ENCODE results near the gene RARA.

RARA gene

DNA sequence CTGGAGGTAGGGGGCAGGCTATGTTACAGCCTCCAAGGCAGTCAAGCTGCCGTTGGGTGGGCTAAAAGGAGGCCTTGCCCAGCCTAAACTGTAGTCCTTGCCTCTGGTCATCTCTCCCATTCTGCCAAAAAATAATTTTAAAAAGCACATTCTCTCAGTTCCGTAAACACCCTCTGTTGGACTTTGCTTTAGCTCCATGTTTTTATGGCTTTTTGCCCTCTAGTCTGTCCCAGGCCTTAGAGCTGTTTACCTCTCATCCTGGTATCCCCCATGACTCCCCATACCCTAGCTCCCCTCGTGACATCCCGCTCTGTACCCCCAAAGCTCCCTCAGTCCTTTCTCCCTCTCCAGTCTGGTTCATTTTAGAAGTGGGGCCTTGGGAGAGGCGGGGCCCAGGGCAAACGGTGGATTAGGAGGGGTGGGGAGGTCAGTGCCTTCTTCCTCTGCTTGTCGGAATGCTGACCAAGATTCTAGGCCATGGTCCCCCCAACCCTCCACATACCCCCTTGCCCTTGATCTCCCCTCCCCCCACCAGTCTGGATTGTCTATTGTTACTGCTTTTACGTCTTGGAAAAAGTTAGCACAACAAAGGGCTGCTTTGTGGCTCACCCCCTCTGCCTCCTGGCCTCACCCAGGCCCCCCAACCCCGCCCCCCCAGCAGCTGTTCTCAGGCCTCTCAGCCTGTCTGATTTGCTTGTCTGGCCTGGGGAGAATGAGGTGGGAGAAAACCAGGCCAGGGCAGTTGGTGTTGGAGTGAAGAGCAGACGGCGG lies 37.2 kb downstream of the RARA start:
- no peak for DNase-seq (ENCODE audit: low read depth)

DNA sequence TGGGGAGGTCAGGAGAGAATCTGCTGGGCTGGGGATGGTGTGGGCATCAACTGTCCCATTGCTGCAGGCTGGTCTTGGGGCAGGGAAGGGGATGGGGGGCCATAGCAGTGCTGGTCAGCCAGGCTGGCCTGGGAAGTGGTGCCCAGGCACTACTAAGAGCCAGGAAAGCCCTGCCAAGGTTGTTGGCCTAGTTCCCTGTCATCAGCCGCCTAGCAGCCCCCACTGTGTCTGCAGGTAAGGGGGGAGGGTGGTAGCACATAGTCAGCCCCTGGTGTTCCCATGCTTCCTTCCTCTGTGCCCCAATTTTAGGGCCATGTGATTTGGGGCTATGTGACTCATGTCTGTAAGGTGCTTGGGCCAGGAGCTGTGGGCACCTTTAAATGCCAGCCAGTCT lies 37.8 kb downstream of the RARA start:
- DNase-seq (ENCODE audit: low read depth): no peak

DNA sequence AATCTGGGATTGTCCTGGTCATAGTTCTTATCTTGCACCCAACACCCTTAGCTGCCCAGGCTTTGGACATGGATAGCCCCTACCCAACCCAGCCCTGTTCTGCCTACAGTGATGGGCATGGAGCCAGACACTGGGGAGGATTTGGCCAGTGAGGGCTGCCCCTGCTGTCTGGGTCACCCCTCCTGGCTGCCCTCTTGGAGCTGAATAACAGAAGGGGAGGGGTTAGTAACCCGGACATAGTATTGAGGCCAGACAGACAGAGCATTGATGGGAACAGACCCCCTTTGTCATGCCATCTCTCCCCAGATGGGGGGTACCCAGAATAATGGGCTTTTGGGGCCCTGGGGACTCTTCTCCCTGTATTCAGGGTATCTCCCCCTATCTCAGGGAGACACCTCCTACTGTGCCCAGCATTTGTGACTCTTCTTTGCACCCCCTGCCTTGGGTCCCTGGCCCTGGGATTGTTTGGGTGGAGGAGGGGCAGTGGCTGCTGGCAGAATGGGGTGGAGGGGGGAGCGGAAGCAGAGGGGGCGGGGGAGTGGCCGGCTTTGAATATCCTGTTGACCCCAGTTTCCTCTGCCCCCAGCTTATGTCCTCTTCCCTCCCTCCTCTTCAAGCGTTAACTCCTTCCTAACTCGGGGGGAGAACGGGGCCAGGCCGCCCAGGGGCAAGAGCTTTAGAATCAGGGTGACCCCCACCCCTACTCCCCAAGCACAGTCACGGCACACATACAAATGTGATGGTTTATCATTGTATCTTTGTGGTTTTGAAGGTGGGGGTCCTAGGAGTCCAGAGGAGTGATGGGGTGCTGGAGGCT lies 38.5 kb downstream of the RARA start:
- DNase-seq (ENCODE audit: low read depth): no peak

DNA sequence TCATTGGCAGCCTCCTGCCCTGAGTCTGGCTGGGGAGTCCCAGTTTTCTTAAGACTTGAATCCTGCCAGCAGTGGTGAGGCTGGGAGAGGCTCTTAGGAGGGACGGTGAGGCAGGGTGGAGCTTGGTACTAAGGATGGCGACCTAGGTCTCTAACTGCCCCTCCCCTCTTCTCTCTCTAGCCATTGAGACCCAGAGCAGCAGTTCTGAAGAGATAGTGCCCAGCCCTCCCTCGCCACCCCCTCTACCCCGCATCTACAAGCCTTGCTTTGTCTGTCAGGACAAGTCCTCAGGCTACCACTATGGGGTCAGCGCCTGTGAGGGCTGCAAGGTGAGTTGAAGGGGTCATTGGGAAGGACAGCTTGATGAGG lies 39.1 kb downstream of the RARA start:
- DNase-seq (ENCODE audit: low read depth): no peak

DNA sequence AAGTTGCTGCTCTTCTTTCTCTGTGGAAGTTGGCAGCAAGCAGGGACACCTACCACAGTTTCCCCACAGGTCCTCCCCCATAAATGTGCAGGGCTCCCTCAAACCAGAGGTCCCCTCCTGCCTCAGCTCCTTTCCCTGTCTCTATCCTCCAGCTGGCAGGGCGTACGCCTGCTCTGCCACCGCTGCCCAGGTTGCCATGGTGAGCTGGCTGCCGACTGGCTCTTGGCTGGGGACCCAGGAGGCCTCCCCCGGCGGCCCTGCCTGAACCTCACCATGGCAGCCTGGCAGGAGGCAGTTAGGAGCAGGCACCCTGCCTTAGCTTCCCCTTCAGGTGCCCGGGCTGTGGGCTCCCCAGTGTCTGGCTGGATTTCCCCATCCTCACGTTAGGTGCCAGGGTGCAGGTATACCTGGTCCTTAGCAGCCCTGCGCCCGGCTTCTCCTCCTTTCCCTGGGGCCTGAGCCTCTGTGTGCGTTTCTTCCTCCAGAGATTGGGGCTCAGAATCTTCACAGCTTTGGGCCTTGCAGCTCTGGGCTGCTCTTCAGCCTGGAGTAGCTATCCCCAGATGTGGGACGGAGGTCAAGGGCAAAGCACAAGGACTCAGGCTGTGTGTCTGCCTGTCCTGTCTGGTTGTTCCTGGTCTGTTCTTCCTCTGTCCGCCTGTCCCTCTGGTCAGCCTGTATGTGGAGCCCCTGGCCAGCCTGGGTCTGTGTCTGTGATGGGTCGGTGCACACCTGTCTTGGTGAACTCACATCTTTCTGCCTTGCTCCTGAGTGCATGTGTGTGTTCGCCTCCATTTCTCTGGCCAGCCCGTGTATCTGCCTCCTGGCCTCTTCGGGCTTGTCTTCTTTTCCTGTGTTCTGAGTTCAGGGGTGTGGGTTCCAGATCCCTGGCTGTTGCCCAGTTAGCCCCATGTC lies 39.8 kb downstream of the RARA start:
- no peak for DNase-seq (ENCODE audit: low read depth)

DNA sequence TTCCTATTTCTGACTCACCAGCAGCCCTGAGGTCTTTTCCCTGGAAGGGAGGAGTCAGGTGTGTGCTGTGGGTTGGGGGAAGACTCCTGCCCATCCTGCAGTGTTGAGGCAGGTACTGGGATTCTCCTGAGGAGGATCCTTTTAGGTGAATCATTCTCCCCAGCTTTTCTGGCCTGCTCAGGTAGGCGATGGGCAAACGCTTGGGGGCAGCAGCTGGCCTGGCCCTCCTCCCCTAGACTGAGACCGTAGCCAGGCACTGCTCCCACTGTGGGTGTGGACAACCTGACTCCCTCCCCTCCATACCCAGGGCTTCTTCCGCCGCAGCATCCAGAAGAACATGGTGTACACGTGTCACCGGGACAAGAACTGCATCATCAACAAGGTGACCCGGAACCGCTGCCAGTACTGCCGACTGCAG lies 40.5 kb downstream of the RARA start:
- no peak for DNase-seq (ENCODE audit: low read depth)

DNA sequence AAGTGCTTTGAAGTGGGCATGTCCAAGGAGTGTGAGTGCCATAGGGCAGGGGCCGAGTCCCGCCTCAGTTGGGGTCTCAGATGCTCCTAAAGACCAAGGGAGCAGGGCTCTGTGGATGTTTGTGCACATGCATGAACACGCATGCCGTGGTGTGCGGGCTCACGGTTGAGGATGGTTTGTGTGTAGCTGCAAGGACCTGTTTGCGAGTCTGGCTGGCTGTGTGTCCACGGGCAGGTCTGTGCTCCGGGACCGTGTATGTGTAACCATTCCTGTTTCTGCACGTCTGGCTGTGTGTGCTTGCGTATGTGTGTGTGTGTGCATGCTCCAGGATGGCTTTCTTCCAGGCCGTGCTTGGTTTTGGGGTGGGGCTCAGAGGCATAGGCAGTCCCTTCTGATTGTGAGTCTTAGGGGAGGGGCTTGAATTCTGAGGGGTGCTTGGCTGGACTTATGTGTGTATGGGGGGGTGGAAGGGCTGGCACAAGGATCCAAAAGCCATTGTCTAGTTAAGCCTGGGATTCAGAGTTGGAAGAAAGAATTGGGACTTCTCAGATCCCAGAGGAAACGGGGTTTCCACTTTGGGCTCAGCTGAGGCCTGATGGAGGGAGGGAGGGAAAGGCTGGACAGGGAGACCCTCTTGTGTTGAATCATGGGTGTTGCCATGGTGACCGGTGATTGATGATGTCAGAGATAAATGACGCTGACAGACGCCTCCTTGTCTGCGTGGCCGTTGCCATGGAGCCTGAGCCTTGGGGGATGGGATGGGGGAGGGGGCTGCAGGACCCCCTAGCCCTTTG lies 41.1 kb downstream of the RARA start:
- DNase-seq (ENCODE audit: low read depth): no peak

DNA sequence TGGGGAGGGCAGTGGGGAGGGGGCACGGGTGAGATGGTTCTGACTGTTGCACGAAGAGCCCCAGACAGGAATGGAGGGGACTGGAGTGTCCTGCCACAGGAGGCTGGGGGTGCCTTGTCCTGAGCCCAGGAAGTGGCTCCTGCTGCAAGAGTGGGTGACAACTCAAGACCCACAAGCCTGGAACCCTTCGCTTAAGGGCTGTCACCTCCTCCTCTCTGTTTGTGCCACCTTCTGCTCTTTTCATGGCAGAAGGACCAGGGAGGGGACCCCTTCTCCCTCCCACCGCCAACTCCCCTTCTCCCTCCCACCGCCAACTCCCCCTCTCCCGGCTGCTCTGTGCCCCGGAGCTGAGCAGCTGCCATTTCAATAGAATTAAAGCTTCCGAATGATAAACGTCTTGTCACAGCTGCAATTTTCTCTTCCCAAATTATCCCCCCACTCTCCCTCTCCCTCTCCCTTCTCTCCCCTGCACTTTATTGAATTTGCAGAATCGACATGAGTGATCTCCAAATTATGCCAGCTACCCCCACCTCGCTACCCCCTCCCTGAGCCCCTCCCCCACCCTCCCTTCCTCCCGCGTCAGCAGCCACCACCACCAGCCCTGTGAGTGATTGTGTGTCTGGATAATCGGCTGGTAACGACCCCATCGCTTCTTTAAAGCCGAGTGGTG lies 41.8 kb downstream of the RARA start:
- DNase-seq (ENCODE audit: low read depth): no peak

DNA sequence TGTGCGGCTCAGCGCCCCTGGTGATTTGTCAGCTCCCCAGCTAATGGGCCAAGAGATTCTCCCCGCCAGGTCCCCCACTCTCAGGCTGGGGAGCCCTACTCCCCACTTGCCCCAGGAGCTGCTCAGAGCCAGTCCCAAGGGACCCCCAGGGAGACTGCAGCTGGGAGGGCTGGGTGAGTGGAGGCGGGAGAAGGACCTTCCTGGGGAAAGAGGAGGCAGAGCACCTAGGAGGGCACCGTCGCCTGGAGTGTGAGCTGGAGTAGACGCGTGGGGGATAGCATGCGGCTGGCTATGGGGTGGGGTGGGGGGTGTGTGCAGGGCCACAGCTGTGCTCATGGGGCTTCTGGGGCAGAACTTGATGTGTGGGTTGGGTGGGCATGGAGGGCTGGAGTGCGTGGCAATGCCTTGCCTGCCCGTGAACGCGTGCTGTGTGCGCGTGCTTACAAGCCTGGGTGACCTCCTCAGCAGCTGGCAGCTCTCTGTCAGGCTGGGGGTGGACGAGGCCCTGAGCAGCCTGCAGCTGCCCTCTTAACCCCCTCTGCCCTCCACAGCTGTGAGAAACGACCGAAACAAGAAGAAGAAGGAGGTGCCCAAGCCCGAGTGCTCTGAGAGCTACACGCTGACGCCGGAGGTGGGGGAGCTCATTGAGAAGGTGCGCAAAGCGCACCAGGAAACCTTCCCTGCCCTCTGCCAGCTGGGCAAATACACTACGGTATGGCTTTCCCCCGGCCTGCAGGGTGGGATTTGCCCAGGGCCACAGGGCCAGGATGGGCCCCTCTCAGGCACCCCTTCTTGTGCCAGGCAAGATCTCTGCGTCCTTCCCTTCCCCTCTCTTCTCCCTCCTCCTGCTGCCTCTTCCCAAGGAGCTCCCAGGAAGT lies 42.6 kb downstream of the RARA start:
- no peak for DNase-seq (ENCODE audit: low read depth)

DNA sequence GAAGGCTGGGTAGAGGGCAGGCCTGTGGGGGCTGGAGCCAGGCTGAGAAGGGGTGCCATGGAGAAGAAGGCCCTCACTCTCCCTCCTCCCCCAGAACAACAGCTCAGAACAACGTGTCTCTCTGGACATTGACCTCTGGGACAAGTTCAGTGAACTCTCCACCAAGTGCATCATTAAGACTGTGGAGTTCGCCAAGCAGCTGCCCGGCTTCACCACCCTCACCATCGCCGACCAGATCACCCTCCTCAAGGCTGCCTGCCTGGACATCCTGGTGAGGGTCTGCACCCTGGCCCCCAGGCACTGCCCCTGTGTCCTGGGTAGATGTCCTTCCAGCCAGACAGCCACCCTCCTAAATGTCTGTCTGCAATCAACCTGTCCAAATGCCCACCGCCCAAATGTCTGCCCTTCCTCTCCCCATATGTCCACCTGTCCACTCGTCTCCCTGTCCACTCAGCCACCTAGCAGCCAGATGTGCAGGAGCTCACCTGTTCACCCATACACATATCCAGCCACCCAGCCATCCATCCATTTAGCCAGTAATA lies 43.3 kb downstream of the RARA start:
- no peak for DNase-seq (ENCODE audit: low read depth)

DNA sequence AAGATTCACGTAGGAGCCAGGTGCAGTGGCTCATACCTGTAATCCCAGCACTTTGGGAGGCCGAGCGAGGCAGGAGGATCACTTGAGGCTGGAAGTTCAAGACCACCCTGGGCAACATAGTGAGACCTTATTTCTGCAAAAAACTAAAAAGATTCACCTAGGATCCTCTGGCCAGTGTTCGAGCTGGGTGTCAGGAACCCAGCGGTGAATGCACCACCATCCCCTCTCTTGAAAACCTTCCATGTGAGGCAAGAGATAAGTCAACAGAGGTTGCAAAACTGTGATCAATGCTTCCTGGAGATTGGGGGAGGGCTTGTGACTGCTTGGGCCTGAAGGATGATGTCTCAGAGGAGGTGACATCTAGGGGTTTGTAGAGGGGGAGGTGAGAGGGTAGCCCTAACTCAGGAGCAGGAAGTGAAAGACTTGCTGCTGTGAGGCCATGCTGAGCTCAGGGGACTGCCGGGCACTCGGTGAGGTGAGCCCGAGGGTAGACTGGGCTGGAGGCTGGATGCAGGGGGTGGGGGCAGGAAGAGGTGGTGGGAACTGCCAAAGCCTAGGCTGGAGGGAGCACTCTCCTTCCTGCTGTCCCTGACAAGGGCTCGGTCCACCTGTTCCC lies 43.9 kb downstream of the RARA start:
- no peak for DNase-seq (ENCODE audit: low read depth)

DNA sequence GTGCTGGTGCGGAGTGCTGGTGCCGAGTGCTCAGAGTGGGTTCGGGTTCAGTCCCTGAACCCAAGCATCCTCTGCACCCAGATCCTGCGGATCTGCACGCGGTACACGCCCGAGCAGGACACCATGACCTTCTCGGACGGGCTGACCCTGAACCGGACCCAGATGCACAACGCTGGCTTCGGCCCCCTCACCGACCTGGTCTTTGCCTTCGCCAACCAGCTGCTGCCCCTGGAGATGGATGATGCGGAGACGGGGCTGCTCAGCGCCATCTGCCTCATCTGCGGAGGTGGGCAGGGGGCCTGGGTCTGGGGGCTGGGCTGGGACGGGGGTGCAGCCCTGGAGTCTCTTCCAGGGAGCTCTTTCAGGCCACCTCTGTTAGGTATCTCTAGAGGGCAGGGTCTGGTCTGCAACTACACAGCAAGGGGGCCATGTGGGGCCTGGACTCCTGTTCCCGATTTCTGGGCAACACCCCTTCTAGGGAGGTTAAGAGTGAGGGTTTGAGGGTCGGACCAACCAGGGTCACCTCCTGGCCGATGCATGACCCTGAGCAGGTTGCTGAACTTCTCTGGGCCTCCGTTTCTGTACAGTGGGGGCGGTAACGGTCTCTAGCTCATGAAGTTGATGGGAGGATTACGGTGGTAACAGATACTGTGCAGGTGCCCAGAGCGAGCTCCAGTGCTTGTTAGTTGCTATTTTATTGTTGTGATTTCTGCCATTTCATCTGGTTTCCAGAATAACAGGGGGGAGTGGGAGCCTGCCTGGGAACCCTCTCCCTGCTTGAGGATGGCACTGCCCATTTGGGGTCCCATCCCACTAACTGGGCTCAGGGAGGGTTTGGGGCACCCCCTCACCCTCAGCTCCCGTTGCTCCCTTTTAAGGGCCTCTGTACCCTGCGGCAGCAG lies 45.5 kb downstream of the RARA start:
- DNase-seq (ENCODE audit: low read depth): no peak

DNA sequence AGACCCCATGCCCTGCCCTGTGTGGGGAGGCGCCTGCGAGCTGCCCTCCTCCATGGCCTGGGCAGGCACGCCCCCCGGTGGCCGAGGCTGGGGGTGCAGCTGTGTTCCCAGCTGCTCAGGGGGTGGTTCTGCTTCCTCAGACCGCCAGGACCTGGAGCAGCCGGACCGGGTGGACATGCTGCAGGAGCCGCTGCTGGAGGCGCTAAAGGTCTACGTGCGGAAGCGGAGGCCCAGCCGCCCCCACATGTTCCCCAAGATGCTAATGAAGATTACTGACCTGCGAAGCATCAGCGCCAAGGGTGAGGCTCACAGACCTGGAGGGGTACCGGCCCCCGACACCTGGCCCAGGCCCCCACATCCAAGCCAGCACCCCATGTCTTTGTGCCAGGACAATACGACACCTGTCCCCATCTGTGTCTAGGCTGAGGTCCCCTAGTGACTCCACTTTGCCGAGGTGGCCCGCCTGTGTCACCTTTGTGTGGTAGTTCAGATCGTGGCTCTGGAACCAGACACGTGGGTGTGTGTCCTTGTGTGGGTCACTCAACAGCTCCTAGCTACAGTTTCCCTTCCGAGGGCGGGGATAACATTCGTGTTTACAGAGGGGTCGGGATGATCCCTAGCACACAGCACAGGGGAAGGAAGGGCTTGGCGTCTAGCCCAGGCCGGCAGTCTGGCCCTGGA lies 46.3 kb downstream of the RARA start:
- peak; percentile 75 for DNase-seq (ENCODE audit: low read depth)

DNA sequence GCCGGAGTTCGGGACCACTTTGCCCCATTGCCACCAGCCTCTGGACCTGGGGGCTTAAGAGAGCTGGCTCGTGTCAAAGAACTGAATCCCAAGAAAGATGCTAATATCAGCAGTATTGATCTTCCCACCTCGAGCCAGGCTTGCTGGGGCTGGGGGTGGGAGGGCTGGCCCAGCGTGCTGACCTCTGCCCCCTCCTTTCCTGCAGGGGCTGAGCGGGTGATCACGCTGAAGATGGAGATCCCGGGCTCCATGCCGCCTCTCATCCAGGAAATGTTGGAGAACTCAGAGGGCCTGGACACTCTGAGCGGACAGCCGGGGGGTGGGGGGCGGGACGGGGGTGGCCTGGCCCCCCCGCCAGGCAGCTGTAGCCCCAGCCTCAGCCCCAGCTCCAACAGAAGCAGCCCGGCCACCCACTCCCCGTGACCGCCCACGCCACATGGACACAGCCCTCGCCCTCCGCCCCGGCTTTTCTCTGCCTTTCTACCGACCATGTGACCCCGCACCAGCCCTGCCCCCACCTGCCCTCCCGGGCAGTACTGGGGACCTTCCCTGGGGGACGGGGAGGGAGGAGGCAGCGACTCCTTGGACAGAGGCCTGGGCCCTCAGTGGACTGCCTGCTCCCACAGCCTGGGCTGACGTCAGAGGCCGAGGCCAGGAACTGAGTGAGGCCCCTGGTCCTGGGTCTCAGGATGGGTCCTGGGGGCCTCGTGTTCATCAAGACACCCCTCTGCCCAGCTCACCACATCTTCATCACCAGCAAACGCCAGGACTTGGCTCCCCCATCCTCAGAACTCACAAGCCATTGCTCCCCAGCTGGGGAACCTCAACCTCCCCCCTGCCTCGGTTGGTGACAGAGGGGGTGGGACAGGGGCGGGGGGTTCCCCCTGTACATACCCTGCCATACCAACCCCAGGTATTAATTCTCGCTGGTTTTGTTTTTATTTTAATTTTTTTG lies 47.1 kb downstream of the RARA start:
- DNase-seq (ENCODE audit: low read depth): no peak

DNA sequence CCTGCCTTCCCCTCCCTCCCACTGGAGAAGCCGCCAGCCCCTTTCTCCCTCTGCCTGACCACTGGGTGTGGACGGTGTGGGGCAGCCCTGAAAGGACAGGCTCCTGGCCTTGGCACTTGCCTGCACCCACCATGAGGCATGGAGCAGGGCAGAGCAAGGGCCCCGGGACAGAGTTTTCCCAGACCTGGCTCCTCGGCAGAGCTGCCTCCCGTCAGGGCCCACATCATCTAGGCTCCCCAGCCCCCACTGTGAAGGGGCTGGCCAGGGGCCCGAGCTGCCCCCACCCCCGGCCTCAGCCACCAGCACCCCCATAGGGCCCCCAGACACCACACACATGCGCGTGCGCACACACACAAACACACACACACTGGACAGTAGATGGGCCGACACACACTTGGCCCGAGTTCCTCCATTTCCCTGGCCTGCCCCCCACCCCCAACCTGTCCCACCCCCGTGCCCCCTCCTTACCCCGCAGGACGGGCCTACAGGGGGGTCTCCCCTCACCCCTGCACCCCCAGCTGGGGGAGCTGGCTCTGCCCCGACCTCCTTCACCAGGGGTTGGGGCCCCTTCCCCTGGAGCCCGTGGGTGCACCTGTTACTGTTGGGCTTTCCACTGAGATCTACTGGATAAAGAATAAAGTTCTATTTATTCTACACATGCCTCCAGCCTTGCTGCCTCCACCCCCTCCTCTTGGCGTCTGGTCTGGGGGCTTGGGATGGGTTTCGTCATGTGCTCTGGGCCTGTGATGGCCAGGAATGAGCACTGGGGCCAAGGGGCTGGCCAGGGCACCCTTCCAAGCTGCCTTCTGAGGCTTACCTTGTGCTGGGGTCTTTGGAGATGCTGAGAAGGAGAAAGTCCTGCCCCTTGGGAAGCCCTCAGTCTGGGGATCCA lies 48.3 kb downstream of the RARA start:
- no peak for DNase-seq (ENCODE audit: low read depth)

All from stimulated activated CD8-positive, alpha-beta memory T cell treated with anti-CD3 and anti-CD28 coated beads, Interleukin-15, amount 100 ng/mL, for 24 hours (primary cell).